Esophagus muscularis mucosa (tissue), 3 donors: ENCODE data around the gene ATP10A.

Experiments
- CTCF ChIP-seq, 3 experiments: fragments of 200-600 bp in 2 of 3; fragments of 450-650 bp in 1 of 3; sonication (generic) in 2 of 3; IDR thresholded peaks; one replicate each; pipeline ENCODE4 v1.5.1; 2017 to 2019; ENCODE audit warnings: antibody characterized with exemption in 3 of 3, mild to moderate bottlenecking in 2 of 3, moderate library complexity in 1 of 3
- POLR2A ChIP-seq: fragments of 450-650 bp; IDR thresholded peaks from one replicate; pipeline ENCODE4 v1.6.1; 2017; ENCODE audit warnings: antibody characterized with exemption, moderate library complexity, mild to moderate bottlenecking, low read depth
- POLR2AphosphoS5 ChIP-seq, 2 donors: sonication (generic); formaldehyde crosslinking; IDR thresholded peaks; one replicate each; pipeline ENCODE4 v1.6.1; 2017; ENCODE audit warnings: antibody characterized with exemption in 2 of 2

DNA sequence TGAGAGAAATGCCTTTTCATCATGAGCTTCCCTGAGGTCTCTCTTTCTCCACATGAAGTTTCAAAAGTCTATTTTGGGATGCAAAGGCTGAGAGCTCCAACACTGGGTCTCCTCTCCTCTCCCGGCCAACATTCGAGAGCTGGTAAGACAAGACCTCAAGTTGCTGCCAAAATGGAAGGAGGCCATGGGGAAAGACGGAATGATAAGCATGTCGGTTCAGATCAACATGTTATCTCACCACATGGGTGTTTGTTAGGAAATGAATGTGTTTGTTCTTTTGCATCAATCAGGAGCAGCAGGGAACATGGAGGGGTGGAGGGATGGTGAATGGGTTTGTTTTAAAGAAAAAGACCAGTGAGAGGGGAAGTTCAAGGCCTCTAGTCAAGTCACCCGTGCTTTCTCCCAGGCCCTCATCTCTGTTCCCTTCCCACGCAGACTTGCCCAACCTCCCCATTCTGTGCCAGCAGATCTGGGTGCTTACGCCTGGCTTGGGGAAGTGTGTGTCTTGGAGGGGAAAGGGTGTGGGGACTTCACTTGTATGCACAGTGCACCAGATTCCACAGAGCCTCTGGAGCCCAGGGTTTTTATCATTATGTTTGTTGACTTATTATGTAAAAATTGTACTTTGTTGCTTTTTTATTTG is 23.5 kb upstream of the ATP10A start:
- no peak for TF ChIP-seq CTCF (IDR thresholded peaks at IDR 0.05)
- TF ChIP-seq POLR2AphosphoS5 (IDR thresholded peaks at IDR 0.05) = peak in 1 of 2 donors; percentile 28
- no peak for TF ChIP-seq POLR2A
